RWPE1 (cell line): Measurements from ENCODE around the gene MMP25.

Experiments
- CTCF ChIA-PET: fragments of 350-600 bp; sonication (Branson Sonifier 250); formaldehyde crosslinking; extraction: SDS; loops from one replicate; lab custom pipeline; 2021; lab: Yijun Ruan, JAX
- POLR2A ChIA-PET: fragments of 400-600 bp; formaldehyde crosslinking; extraction: SDS; loops from one replicate; lab custom pipeline; 2020; ENCODE audit warnings: antibody characterized with exemption; ENCODE audit not compliant: low non-redundant PET; lab: Yijun Ruan, JAX
- DNase-seq: peaks from one replicate; pipeline ENCODE4 v3.0.0; 2012; ENCODE audit warnings: low spot score
- H3K27ac ChIP-seq: fragments of 450-650 bp; 2 replicates; pipeline ENCODE4 v1.5.1; 2017
- TF ChIP-seq, protein P1 (sequence below): fragments of 450-650 bp; conservative IDR thresholded peaks from 2 replicates; pipeline ENCODE4 v1.5.1; 2017; ENCODE audit warnings: low read depth, mild to moderate bottlenecking

Gene MMP25

DNA sequence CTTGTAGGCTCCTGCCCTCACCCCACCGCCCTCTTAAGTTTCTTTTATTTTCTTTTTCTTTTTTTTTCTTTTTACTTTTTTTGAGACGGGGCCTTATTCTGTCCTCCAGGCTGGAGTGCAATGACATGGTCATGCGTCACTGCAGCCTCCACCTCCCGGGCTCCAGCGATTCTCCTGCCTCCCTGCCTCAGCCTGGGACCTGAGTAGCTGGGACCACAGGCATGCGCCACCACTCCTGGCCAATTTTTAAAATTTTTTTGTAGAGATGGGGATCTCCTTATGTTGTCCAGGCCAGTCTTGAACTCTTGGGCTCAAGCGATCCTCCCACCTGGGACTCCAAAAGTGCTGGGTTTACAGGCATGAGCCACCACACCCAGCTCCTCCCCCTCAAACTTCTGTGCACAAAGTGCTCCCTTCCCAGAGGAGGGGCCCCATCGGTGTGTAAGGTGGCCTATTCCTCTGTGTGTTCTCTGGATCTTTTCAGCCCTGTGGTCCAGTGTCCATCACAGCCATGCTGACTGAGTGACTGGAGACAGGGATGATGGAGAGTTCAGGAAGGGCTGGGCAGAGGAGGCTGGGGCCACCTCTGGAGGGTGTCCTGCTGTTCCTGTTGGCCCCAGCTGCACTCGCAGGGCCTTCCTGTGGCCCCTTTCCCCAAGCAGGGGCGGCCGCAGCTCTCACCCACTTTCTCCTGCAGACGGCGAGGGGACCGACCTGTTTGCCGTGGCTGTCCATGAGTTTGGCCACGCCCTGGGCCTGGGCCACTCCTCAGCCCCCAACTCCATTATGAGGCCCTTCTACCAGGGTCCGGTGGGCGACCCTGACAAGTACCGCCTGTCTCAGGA lies 10.2 kb downstream of the MMP25 start:
- ChIA-PET POLR2A (interaction anchor here (0.9 kb wide), 1 partner anchor 9 kb away, joined by 3 read pairs; no protein-coding TSS in a partner anchor), CTCF (interaction anchor here (0.7 kb wide), 1 partner anchor 25 kb away, joined by 4 read pairs; no protein-coding TSS in a partner anchor)
- H3K27ac ChIP-seq = no peak overlapping the region
- TF ChIP-seq, protein P1, sequence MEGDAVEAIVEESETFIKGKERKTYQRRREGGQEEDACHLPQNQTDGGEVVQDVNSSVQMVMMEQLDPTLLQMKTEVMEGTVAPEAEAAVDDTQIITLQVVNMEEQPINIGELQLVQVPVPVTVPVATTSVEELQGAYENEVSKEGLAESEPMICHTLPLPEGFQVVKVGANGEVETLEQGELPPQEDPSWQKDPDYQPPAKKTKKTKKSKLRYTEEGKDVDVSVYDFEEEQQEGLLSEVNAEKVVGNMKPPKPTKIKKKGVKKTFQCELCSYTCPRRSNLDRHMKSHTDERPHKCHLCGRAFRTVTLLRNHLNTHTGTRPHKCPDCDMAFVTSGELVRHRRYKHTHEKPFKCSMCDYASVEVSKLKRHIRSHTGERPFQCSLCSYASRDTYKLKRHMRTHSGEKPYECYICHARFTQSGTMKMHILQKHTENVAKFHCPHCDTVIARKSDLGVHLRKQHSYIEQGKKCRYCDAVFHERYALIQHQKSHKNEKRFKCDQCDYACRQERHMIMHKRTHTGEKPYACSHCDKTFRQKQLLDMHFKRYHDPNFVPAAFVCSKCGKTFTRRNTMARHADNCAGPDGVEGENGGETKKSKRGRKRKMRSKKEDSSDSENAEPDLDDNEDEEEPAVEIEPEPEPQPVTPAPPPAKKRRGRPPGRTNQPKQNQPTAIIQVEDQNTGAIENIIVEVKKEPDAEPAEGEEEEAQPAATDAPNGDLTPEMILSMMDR = no peak
- DNase-seq = no peak

DNA sequence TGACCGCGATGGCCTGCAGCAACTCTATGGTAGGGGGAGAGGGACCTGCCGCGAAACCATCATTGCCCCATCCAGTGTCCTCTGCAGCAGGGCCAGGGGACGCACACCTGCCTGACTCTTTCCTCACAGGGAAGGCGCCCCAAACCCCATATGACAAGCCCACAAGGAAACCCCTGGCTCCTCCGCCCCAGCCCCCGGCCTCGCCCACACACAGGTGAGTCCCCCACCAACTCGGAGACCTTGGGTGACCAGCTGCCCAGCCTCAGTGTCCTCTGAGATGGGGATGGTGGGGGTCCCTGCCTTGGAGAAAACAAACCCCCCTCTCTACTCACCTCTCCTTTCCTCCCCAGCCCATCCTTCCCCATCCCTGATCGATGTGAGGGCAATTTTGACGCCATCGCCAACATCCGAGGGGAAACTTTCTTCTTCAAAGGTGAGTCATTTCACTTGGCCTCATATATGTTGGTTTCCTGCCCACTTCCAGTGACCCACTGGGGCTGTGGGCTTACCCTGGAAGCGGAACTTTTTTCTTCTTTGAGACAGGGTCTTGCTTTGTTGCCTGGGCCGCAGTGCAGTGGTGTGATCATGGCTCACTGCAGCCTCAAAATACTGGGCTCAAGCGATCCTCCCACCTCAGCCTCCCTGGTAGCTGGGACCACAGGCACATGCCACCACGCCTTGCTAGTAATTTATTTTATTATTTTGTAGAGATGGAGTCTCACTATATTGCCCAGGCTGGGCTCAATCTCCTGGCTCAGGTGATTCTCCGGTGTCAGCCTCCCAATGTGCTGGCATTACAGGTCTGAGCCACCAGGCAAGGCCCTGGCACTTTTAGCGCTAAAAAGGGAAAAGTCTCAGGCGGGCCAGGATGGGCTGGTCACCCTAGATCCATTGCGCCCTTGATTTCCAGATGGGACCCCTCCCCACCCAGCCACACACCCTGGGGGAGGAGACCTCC lies 11.1 kb downstream of the MMP25 start:
- DNase-seq = no peak
- ChIA-PET CTCF (interaction anchor here (0.7 to 2.8 kb wide), 7 partner anchors 9 to 71 kb away, joined by 4 to 48 read pairs (median 5); no protein-coding TSS in a partner anchor), POLR2A (interaction anchor here (0.9 kb wide), 1 partner anchor 10 kb away, joined by 3 read pairs; no protein-coding TSS in a partner anchor)
- H3K27ac ChIP-seq = no peak overlapping the region
- TF ChIP-seq, protein P1 = no peak

DNA sequence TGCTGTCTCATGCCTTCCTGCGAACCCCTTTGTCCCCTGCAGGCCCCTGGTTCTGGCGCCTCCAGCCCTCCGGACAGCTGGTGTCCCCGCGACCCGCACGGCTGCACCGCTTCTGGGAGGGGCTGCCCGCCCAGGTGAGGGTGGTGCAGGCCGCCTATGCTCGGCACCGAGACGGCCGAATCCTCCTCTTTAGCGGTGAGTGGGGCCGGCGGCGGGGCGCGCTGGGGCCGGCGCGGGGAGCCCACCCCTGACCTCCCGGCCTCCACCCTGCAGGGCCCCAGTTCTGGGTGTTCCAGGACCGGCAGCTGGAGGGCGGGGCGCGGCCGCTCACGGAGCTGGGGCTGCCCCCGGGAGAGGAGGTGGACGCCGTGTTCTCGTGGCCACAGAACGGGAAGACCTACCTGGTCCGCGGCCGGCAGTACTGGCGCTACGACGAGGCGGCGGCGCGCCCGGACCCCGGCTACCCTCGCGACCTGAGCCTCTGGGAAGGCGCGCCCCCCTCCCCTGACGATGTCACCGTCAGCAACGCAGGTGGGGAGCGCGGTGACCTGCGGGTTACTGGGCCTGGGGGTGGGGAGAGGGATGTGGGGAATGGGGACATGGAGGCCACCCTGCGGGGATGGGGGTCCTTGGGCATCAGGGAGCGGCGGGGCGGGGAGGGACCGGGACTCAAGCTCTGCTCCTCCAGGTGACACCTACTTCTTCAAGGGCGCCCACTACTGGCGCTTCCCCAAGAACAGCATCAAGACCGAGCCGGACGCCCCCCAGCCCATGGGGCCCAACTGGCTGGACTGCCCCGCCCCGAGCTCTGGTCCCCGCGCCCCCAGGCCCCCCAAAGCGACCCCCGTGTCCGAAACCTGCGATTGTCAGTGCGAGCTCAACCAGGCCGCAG lies 12.0 kb downstream of the MMP25 start:
- peak overlapping the region; percentile 68 for H3K27ac ChIP-seq
- CTCF ChIA-PET = interaction anchor here (0.5 to 2.8 kb wide), 19 partner anchors 10 to 605 kb away, joined by 3 to 48 read pairs (median 4); partner anchors contain the start of gene ZSCAN10
- TF ChIP-seq, protein P1 = no peak
- POLR2A ChIA-PET = interaction anchor here (0.9 to 1.1 kb wide), 2 partner anchors 67 to 71 kb away, joined by 3 to 4 read pairs; no protein-coding TSS in a partner anchor
- no peak for DNase-seq

DNA sequence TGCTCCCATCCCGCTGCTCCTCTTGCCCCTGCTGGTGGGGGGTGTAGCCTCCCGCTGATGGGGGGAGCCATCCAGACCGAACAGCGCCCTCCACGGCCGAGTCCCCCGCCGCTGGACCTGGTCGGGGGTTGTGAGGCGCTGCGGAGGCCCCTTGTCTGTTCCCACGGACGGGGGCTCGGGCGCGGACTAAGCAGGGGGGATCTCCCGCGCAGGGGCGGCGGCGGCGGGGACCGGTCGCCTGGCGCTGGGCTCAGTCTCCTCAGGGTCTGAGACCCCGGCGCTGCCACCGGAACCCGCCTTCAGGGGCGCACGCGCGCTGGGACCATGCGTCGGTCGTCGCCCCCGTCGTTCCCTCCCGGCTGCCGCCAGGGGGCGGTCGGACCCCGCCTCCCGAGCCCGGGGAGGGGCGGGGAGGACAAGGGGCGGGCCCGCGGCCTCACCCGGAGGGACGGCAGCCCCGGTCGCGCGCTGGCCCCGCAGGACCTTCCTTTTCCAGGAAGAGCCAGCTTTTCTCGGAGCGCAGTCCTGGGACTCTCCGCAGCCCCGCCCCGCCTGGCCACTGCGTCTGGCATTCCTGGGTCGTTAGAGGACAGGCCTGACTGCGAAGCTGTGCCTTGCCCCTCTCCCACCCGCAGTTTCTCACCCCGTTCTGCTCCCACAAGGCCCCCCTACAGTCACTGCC lies 12.8 kb downstream of the MMP25 start:
- TF ChIP-seq, protein P1 = peak; percentile 91
- H3K27ac ChIP-seq = peak overlapping the region; percentile 68
- CTCF ChIA-PET = interaction anchor here (0.5 to 2.8 kb wide), 27 partner anchors 8 to 604 kb away, joined by 3 to 48 read pairs (median 3); partner anchors contain the start of gene ZSCAN10
- POLR2A ChIA-PET = interaction anchor here (0.9 to 1.1 kb wide), 2 partner anchors 66 to 70 kb away, joined by 3 to 4 read pairs; no protein-coding TSS in a partner anchor
- peak; percentile 87 for DNase-seq

DNA sequence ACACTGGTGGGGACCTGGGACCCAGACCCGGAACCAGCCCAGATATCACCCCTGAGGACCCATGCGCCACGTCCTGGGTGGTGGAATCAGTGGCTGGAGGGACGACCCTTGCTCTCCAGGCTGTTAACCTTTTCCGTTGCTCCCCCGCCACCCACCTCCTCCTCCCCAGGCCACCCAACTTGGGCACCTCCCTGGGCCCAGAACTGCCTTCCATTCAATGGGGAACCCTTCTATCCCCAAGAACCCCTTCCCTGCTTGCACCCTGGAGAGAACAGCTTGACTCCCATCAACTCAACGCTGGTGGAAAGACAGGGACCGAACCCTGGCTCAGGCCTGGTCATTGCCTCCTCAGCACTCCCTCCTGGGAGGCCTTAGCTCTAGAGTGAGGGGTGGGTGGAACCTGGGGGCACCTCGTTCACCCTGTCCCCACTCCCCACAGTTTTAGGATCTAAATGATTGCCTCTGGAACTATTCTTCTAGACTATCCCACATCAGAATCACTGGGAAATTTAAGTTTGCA lies 13.4 kb downstream of the MMP25 start:
- no peak for DNase-seq
- POLR2A ChIA-PET = interaction anchor here (1.1 kb wide), 1 partner anchor 66 kb away, joined by 3 read pairs; no protein-coding TSS in a partner anchor
- peak overlapping the region; percentile 68 for H3K27ac ChIP-seq
- CTCF ChIA-PET = interaction anchor here (0.6 to 2.8 kb wide), 18 partner anchors 9 to 152 kb away, joined by 3 to 48 read pairs (median 3); partner anchors contain the start of gene ZSCAN10
- TF ChIP-seq, protein P1 = no peak
